HG03139 (cell line): ENCODE measurements around the gene NTRK3.

Experiments used
- ATAC-seq: cut with Tn5 transposase; IDR thresholded peaks from one replicate; pipeline ENCODE4 v1.9.1; 2021; ENCODE audit not compliant: unreplicated experiment

Gene NTRK3

GRCh38 chr15:87907676-87908446 is 348.7 kb downstream of the NTRK3 start:
- no peak for ATAC-seq

DNA sequence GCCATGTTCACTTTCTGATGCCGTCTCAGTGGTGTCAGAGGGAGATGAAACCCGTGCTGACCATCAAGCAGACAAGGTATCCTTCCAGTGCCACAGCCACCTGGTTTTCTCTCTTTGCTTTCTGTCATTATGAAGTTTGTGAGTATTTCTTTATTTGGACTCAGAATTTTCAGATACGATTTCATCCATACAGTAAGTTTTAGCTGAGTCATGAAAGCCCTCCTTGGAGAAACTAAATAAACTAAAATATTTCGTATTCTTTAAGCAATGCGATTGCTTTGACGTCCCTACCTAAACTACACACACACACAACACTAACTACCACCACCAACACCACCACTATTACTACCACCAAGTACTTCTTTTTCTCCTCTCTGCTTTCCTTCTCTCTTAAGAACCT is 350.1 kb downstream of the NTRK3 start:
- no peak for ATAC-seq

GRCh38 chr15:87902772-87903426 is 353.6 kb downstream of the NTRK3 start:
- no peak for ATAC-seq

- no peak for ATAC-seq
Observed at GRCh38 chr15:87901926-87902690, 354.4 kb downstream of the NTRK3 start.

DNA sequence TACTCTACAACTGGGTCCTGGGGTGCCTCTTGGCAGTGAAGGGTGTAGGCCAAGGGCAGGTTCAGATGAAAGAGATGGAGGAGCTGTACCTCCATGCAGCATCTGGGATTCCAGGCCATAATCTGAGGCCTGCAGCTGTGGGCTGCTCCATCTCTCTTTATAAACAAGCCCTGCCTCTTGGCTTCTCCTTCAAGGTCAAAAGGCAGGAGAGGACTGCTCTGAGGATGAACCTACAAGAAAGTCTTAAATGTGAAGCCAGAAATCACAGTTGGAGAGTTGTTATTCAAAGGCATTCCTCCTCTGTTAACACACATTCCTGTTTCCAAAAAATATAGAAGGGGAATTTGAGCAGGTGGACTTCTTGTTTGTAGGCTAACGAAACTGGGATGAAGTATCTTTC is 355.5 kb downstream of the NTRK3 start:
- ATAC-seq: no peak

DNA sequence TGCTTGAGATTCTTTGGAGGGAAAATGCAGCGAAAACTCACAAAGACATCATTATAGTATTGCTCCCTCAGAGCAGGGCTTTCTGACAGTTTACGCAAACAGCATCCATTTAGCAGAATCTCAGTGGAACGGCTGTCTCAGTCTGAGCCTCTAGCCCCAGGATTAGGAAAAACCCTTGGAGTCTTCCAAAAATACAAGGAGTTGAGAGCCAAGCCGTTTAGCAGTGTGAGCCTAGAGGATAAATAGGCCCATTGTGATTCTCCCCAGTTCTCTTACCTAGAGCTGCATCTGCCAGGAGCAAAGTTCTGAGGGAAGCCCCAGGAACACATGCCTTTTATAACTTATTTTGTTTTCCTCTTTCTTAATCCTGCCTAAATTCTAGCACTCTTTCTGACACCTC is 359.6 kb downstream of the NTRK3 start:
- no peak for ATAC-seq

- ATAC-seq: no peak
Observed at GRCh38 chr15:87887177-87887576, 369.4 kb downstream of the NTRK3 start.

DNA sequence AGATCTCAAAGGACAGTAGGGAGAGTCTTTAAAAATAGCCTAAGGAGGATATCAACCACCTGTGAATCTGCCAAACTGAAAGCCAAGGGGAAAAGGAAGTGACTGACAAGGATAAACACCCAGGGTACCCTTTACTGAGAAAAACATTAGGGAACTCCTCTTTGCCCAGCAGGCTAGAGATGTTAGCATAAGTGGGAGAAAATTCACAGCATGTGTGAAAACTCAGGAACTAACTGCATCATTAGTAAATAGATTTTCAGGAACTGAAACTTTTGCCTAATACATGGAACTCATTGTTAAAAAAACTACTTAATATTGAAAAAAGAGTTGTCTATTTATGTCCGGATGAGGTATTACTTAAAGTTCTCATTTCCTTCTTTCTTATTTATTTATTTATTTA is 375.5 kb downstream of the NTRK3 start:
- ATAC-seq: no peak

DNA sequence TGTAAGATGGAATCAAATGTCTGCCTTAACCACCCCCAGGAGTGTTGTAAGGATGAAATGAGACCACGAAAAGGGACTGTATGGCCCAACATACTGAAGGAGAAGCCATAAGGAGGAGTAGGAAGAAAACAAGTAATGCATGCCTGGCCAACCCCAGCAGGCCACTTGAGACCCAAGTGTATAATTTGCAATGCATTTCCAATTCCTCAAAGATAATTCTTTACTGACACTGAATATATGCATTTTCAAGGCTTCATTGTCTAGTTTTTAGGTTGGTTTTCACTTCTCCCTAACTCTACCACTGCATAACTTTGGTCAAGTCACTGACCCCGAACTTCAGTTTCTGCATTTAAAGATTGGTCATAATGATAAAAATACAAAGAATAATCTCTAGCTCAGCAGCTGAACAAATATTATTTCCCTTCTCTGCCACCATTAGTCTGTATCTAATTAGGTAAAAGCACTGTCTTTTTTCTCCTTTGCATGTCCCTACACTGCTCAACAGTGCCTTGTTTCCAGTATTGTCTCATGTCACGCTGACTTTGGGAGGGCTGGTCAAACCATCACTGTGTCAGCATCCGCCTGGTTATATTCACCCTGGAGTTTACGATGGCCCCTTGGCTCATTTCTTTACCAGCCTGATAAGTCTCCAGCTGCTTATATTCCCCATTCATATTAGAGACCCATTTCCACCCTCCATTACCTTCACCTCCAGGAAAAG is 378.6 kb downstream of the NTRK3 start:
- ATAC-seq: no peak

- no peak for ATAC-seq
Observed at GRCh38 chr15:87877114-87877810, 379.3 kb downstream of the NTRK3 start.

GRCh38 chr15:87874896-87875711 is 381.4 kb downstream of the NTRK3 start:
- ATAC-seq: no peak

DNA sequence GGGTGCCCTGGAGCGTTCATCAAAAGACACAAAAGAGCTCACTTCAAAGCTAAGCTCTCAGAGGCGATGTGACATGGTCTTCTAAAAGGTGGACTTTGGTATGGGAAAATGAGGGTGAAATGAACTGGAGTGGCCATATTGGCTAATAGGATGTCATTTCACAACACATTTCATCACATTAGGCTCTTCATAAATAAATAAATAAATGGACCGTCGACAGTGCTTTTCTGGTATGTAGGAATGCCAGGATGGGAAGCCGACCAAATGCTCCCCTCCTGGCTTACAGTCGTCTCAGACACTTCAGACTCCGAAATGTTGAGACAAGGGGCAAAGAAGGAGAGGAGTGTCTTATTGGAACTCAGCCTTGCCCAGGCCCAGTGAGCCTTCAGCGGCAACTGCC is 383.0 kb downstream of the NTRK3 start:
- ATAC-seq: no peak

GRCh38 chr15:87871731-87872320 is 384.7 kb downstream of the NTRK3 start:
- no peak for ATAC-seq

DNA sequence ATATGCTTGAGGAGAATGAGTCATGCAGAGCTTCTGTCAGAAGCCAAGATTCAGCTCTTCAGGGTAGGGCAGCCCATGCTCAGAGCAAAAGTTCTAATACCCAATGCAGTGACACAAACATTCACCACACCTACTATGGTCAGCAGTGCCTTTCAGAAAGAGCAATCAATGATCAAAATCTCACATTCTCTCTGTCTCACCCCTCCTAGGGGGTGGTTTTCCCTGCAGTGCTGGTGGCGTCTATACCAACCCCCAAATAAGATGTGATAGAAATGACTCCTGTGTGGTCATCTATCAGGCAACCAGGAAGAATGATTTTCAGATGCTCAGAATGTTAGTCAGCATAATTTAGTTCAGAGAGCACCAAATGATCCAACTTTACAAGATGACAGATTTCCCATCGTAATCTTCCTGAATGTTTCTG is 385.3 kb downstream of the NTRK3 start:
- ATAC-seq: no peak

GRCh38 chr15:87866961-87867360 is 389.6 kb downstream of the NTRK3 start:
- ATAC-seq: no peak

GRCh38 chr15:87863152-87863551 is 393.4 kb downstream of the NTRK3 start:
- ATAC-seq: no peak

DNA sequence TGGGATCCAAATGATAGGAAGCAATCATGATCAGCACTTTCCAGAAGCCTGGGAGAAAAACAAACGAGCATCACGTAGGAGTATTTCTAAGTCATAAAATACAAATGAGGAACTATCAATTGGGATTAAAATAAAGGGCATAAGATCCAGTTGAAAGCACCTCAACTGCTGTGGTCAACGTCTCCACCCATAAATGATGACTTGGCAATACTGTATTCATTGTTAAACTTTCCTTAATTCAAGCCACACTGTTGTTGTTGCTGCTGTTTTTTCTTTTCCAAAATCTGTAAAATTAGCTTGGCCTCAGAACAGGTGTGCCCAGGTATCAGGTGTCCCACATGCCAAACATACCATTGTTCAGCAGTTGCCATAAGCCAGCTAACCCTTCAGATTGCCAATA is 395.8 kb downstream of the NTRK3 start:
- ATAC-seq: no peak

DNA sequence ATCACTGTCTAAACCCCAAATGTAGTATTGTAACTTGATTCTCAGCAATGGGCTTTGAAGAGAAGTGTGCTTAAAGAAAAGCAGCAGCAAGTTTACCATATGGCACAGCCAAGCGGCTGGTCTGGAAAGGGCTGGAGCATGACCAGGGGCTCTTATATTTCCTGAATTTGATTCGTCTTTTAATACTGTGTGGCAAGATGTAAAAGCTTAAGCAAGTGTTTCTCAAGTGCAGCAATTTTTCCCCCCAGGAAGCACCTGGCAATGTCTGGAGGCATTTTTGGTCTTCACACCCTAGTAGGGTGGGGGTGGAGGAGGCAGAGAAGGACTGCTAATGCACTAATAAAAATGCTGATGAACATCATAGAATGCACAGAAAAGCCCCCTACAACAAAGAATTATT is 397.9 kb downstream of the NTRK3 start:
- ATAC-seq: no peak

- ATAC-seq: no peak
Observed at GRCh38 chr15:87851497-87851896, 405.0 kb downstream of the NTRK3 start.
